OCI-LY1 (cell line): Measurements from ENCODE around the gene IL10.
"Not testable (repeated sequence)": the region's sequence is repeated elsewhere in the genome, so short reads cannot be mapped to it uniquely, and the experiment has no call there.

Source experiments
- H2AFZ ChIP-seq: fragments of 200-600 bp; sonication (generic), shearing (Covaris generic); 2 replicates; pipeline ENCODE4 v1.6.0; 2014; ENCODE audit warnings: antibody characterized with exemption, mild to moderate bottlenecking, low read length
- H3F3A ChIP-seq: fragments of 200-600 bp; sonication (generic), shearing (Covaris generic); 2 replicates; pipeline ENCODE4 v1.6.0; 2014; ENCODE audit warnings: mild to moderate bottlenecking, antibody characterized with exemption, low read length, moderate library complexity; ENCODE audit not compliant: insufficient read depth
- H3K27ac ChIP-seq: fragments of 200-600 bp; sonication (generic); 2 replicates; pipeline ENCODE4 v1.5.1; 2014; ENCODE audit warnings: low read length, mixed run types, mild to moderate bottlenecking, low read depth; ENCODE audit not compliant: poor library complexity, severe bottlenecking
- H3K27me3 ChIP-seq: fragments of 200-600 bp; sonication (generic); 2 replicates; pipeline ENCODE4 v1.6.0; 2014; ENCODE audit warnings: antibody characterized with exemption, mild to moderate bottlenecking, low read length, moderate library complexity; ENCODE audit not compliant: insufficient read depth
- H3K36me3 ChIP-seq: fragments of 200-600 bp; sonication (generic); 2 replicates; pipeline ENCODE4 v1.6.1; 2014; ENCODE audit warnings: mild to moderate bottlenecking, antibody characterized with exemption, low read length, moderate library complexity, mixed read lengths; ENCODE audit not compliant: insufficient read depth
- H3K4me1 ChIP-seq: fragments of 200-600 bp; sonication (generic); 2 replicates; pipeline ENCODE4 v1.5.1; 2014; ENCODE audit warnings: mild to moderate bottlenecking, low read length, moderate library complexity; ENCODE audit not compliant: insufficient read depth, severe bottlenecking
- H3K4me2 ChIP-seq: fragments of 200-600 bp; sonication (generic), shearing (Covaris generic); 2 replicates; pipeline ENCODE4 v1.6.1; 2014; ENCODE audit warnings: low read length
- H3K4me3 ChIP-seq: fragments of 200-600 bp; sonication (generic); 2 replicates; pipeline ENCODE4 v1.5.1; 2014; ENCODE audit warnings: low read length, low read depth, mild to moderate bottlenecking, mixed read lengths; ENCODE audit not compliant: poor library complexity, severe bottlenecking
- H3K79me2 ChIP-seq: fragments of 200-600 bp; shearing (Covaris generic); 2 replicates; pipeline ENCODE4 v1.6.1; 2016; ENCODE audit warnings: mixed run types, low read length, mixed read lengths; ENCODE audit not compliant: insufficient read depth
- H3K9ac ChIP-seq: fragments of 200-600 bp; sonication (generic), shearing (Covaris generic); 2 replicates; pipeline ENCODE4 v1.6.1; 2014; ENCODE audit warnings: mild to moderate bottlenecking, low read length, mixed read lengths
- H3K9me2 ChIP-seq: fragments of 200-600 bp; sonication (generic), shearing (Covaris generic); 2 replicates; pipeline ENCODE4 v1.6.1; 2014; ENCODE audit warnings: low read depth, mild to moderate bottlenecking, low read length, mixed read lengths
- H3K9me3 ChIP-seq: fragments of 200-600 bp; shearing (Covaris generic); 2 replicates; pipeline ENCODE4 v1.6.1; 2014; ENCODE audit warnings: low read length, mixed read lengths
- H4K20me1 ChIP-seq: fragments of 200-600 bp; sonication (generic), shearing (Covaris generic); 2 replicates; pipeline ENCODE4 v1.6.0; 2016; ENCODE audit warnings: mild to moderate bottlenecking, low read length; ENCODE audit not compliant: insufficient read depth
- CTCF ChIP-seq: fragments of 200-600 bp; sonication (generic), shearing (Covaris generic); IDR thresholded peaks from 2 replicates; pipeline ENCODE4 v1.5.1; 2017; ENCODE audit warnings: mild to moderate bottlenecking, antibody characterized with exemption, low read length, moderate library complexity, mixed read lengths
- EZH2 ChIP-seq: fragments of 200-600 bp; sonication (generic), shearing (Covaris generic); IDR thresholded peaks from 2 replicates; pipeline ENCODE4 v1.8.0; 2017; ENCODE audit warnings: borderline replicate concordance, mixed run types, mild to moderate bottlenecking, antibody characterized with exemption, low read length, moderate library complexity, mixed read lengths

The IL10 gene

GRCh38 chr1:206779638-206780037 lies 7.3 kb upstream of the IL10 start:
- no peak overlapping the region for H3K4me2 ChIP-seq
- peaks cover 32% of the 10 kb centered on the region for H3K4me1 ChIP-seq
- H3K9ac ChIP-seq, result no peak overlapping the region

DNA sequence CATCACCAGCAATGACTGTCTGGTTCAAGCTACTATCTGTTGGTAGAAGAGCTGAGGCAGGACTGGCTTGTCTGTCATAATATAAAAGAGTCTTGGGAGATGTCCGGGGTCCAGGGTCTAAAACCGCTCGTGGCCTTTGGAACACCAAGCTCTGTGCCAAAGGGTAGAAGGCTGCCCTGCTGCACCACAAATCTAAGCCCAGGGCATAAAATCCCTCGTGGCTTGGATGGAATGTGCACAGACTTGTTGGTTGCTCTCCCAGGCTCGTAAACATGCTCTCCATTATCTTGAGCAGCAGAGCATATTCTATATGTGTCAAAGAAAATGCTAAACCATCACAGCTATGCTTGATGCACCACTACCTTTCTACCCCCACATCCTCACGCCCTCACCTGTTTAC lies 6.6 kb upstream of the IL10 start:
- H3K4me2 ChIP-seq, H3K9me2 ChIP-seq, H3K9me3 ChIP-seq, H3K9ac ChIP-seq, H3K27ac ChIP-seq, H3F3A ChIP-seq, H3K4me3 ChIP-seq, H3K27me3 ChIP-seq, H4K20me1 ChIP-seq, H3K36me3 ChIP-seq, H3K79me2 ChIP-seq, H2AFZ ChIP-seq: not testable (repeated sequence)
- peaks cover 26% of the 10 kb centered on the region for H3K4me1 ChIP-seq

More at GRCh38 chr1:206779638-206780037, 7.3 kb upstream of the IL10 start:
- Histone ChIP-seq H3K4me3 (no peak overlapping the region), H2AFZ (no peak overlapping the region), H3K36me3 (no peaks in the 10 kb centered on the region; the same call in 1 of the 2 replicates), H3K27ac (no peak overlapping the region), H3K9me3 (no peaks in the 10 kb centered on the region), H4K20me1 (no peaks in the 10 kb centered on the region), H3K27me3 (no peaks in the 10 kb centered on the region; the same call in 1 of the 2 replicates), H3K9me2 (no peaks in the 10 kb centered on the region), H3F3A (no peaks in the 10 kb centered on the region), H3K79me2 (no peaks in the 10 kb centered on the region)
- TF ChIP-seq CTCF (no peak), EZH2 (no peak)

DNA sequence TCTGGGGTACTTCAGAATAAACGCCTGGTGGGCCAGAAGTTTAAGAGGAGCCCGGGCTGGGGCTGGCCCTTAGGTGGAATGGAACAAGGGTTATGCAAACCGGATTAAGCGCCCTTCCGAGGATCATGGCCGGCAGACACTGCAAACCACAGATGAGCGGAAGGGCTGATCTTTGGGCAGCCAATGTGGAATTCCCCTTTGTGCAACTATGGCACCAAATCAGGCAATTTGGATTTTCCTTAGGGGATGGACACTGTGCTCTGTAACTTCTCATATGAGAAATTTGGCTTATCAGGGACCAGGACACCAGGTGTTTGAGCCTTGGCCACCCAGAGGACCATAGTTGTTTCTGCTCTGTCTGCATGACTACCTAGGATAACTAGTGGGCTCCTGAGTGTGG lies 5.7 kb upstream of the IL10 start:
- Histone ChIP-seq H3K9me2 (no peaks in the 10 kb centered on the region), H3F3A (no peaks in the 10 kb centered on the region), H3K9ac (no peak overlapping the region), H3K79me2 (no peaks in the 10 kb centered on the region), H3K27ac (no peak overlapping the region), H3K4me1 (peaks cover 23% of the 10 kb centered on the region), H3K27me3 (no peaks in the 10 kb centered on the region; the same call in 1 of the 2 replicates), H4K20me1 (no peaks in the 10 kb centered on the region), H3K4me3 (no peak overlapping the region), H3K9me3 (no peaks in the 10 kb centered on the region), H3K4me2 (no peak overlapping the region), H3K36me3 (no peaks in the 10 kb centered on the region; the same call in 1 of the 2 replicates), H2AFZ (no peak overlapping the region)
- TF ChIP-seq CTCF, result no peak

DNA sequence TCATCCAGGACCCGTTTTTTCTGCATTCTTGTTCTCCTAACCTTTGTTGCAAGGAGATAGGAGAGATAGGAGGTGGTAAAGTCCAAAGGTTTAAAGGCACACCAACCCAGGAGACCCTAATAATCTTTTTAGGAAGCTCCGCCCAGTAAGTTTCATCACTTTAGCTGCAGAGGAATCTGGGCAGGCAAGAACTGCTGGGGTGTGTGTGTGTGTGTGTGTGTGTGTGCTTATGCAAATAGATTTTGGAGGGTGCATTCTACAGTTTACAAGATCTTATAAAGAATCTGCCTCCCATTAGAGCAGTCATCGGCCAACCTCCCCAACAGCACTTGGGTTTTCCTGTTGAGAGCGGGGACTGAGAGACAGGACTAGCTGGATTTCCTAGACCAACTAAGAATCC lies 3.9 kb upstream of the IL10 start:
- Histone ChIP-seq H3K27ac (no peak overlapping the region), H3K27me3 (no peaks in the 10 kb centered on the region; the same call in 1 of the 2 replicates), H3K79me2 (no peaks in the 10 kb centered on the region), H3K4me1 (peaks cover 19% of the 10 kb centered on the region), H3K9me3 (no peaks in the 10 kb centered on the region), H3F3A (no peaks in the 10 kb centered on the region), H3K4me3 (no peak overlapping the region), H3K36me3 (no peaks in the 10 kb centered on the region; the same call in 1 of the 2 replicates), H2AFZ (no peak overlapping the region), H3K4me2 (no peak overlapping the region), H3K9me2 (no peaks in the 10 kb centered on the region), H3K9ac (no peak overlapping the region), H4K20me1 (no peaks in the 10 kb centered on the region)
- no peak for TF ChIP-seq CTCF
- TF ChIP-seq EZH2, result no peak
